ENCODE data around the gene BCORL1. TPM values are rescaled to one million over a fixed set of nuclear protein-coding genes. Genes with fewer than 3 reads are reported as not detected.

BCORL1 gene
- total RNA-seq, 1 experiment from 2014 or later = 0.13 TPM

DNA sequence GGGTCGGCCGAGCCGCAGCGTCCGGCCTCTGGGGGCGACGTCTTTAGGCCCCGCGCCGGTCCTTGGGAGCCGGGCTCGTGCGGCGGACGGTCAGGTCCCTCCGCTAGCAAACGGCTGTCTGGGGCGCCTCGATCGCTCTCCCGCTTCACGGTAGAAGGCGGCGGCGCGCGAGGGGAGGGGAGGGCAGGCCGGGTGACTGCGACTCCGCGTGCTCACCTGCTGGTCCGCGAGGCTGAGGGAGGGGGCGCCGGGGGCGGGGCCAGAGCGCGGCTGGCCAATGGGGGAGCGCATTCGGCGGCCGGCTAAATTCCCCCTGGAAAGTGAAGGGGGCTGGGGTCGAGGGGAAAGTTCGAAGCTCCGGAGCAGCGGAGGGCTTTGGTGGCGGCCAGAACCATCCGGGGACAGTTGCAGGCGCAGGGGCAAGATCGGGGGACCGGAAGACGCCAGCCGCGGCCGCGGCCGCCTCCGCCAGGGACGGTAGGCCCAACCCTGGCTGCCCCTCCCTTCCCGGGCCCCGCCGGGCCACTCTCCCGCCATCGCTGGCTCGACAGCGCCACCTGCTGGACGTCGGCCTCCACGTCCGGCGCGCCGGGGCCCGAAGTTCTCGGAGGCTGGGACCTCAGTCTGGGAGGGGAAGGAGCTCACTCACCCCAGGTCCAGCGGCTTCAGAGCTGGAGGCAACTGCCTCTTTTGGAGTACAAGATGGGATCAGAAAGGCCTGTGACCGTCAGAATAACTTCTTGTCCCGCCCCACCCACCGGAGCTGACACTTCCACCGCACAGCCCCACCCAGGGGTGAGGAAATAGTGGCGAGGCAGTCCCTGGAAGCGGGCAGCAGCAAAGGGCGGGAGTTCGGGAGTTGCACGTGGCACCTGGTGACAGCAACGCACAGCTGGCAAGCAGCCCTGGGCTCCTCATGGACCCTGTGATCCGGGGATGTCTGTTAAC is 78.0 kb downstream of the BCORL1 start:
- Histone ChIP-seq H3K27me3 (no peaks in the 10 kb centered on the region), H3K9me3 (no peaks in the 10 kb centered on the region), H3K36me3 (no peaks in the 10 kb centered on the region), H3K4me3 (peak overlapping the region; percentile 53)
- DNase-seq = peak; percentile 63

DNA sequence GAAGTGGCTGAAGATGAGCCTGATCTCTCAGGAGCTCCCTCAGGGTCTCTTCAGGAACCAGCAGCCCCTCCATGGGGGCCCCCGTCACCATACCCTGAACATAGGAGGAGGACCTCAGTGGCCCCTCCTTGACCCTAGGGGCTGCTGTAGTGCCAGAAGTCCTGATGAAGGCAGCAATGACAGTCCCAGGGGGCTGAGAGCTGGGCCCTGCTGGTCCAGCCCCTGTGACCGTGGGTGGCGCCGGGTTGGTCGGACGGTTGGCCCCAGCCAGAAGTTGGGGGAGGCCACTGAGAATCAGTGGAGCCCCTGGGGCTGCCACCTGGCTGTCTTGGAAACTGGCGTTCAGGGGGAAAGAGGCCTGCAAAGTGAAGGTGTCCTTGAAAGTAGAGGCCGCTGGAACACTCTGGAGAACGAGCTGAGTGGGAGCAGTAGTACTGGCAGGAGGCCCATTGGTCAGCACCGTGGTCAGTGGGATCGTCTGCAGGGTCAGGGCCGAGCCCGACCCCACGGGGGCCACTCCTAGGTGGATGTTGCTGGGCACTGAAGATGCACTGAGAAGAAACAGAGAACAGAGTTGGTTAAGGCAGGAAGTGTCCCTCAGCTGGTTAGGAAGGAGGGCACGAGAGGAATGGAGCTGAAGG is 84.7 kb downstream of the BCORL1 start:
- no peak for DNase-seq
- Histone ChIP-seq H3K27me3 (no peaks in the 10 kb centered on the region), H3K36me3 (no peaks in the 10 kb centered on the region; the same call in 1 of the 2 replicates), H3K9me3 (no peaks in the 10 kb centered on the region), H3K4me3 (no peak overlapping the region)

DNA sequence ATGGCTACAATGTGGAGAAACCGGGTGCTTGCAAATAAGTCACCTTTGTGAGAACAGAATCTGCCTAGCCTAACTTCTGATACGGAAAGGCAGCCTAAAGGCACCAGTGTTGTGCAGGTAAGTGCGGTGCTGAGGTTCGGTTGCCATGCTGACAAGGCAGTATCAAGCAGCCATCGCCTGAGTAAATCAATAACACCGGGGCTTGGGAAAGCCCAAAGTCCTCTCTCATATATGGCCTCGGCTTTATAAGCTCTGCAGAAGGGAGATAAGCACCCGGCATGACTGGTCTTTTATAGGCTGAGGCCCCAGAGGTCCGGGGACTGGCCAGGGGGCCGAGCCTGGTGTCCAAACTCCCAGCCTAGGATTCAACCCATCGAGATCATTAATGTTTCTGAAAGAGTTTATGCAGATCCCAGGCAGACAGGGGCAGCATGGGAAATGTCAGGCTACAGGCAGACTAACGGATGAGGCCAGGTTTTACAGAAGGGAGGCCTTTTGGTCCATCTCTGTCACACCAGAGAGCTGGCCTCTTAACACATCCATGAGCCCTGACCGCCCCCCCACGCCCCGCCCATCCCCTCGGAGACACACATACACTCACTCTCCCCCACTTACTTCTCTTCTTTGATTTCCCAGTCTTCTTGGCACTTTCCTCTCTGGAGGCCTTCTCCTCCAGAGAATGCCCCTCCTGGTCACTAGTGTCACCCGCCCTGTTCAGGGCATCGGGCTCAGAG is 89.3 kb downstream of the BCORL1 start:
- Histone ChIP-seq H3K27me3 (no peaks in the 10 kb centered on the region), H3K9me3 (no peaks in the 10 kb centered on the region), H3K36me3 (no peaks in the 10 kb centered on the region), H3K4me3 (no peak overlapping the region)
- no peak for DNase-seq

DNA sequence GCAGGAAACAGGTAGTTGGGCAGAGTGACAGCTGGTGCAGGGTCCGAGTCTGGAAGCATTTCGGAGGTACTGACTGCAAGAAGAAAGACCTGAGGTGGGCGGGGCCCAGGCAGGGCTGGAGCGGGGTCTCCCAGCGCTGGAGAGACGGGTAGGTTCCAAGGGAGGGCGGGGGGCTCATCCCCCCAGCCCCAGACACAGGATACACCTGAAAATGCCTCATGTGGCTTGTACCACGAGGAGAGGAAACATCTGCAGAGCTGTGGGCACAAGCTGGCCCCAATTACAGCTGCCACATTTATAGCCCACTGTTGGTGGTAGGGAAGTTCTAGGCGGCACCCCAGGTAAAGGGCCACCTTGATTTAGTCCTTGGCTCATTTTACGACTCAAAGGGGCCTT is 89.9 kb downstream of the BCORL1 start:
- Histone ChIP-seq H3K36me3 (no peaks in the 10 kb centered on the region), H3K4me3 (no peak overlapping the region), H3K9me3 (no peaks in the 10 kb centered on the region), H3K27me3 (no peaks in the 10 kb centered on the region)
- DNase-seq = no peak

DNA sequence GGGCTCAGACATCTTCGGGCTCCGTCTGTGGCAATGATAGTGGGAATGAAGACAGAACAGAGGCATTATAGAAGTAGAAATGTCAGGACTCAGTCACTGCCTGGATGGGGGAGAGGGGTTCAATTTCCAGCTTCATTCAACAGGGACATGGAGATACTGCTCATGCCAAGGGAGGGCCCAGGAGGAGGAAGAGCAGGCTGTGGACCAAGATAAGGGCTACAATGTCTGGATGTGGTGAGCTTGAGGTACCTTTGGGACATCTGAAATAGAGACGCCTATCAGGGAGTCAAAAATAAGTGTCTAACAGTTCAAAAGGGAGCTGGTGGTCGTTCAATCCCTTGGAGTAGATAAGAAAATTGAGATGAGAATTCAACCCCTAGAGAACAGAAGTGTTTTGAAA is 93.3 kb downstream of the BCORL1 start:
- no peaks in the 10 kb centered on the region for H3K9me3 ChIP-seq
- H3K4me3 ChIP-seq = no peak overlapping the region
- H3K36me3 ChIP-seq = no peaks in the 10 kb centered on the region
- no peak for DNase-seq
- H3K27me3 ChIP-seq = no peaks in the 10 kb centered on the region

DNA sequence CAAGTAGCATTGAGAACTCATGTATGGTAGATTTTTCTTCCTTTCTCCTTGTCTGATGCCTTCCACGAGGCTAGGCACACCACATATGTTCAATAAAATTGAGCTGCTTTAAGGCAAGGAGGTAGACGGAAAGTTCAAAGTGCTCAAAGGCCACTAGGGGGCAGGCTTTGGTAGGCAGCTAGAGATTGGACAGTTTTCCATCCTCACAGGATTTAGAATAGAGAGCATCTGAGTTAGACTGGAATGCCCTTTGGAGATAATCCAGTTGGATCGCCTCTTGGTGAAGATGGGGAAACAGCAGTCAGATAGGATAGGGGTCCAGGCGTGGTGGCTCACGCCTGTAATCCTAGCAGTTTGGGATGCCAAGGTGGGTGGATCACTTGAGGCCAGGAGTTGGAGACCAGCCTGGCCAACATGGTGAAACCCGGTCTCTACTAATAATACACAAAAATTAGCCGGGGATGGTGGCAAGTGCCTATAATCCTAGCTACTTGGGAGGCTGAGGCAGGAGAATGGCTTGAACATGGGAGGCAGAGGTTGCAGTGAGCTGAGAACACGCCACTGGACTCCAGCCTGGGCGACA is 97.5 kb downstream of the BCORL1 start:
- Histone ChIP-seq H3K36me3 (no peaks in the 10 kb centered on the region), H3K9me3 (no peaks in the 10 kb centered on the region), H3K27me3 (no peaks in the 10 kb centered on the region), H3K4me3 (no peak overlapping the region)
- DNase-seq = peak; percentile 61

DNA sequence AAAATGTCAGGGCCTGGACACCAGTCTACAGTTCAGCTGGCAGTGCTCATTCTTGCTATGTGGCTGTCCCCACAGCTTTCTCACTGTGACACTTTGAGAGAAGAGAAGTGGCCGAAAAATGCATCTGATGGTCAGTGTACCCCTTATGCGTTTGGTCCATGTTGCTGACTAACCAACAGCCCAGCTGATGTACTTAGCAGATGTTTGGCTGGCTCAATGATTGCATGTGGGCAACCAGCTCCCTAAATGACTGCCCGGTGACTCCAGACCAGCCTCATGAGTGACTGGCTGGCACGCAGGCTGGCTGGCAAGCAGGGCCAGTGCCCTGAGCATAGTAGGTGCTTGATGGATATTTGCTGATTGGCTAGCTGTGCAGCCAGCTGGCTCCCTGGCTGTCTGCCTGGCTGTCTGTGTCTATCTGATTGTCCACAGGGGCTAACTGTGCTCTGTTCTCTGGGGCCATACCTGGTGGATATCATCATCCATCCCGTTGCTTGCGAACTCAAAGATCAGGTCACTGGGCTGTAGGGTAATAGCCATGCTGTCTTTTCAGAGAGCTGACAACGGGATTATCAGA is 98.4 kb downstream of the BCORL1 start:
- Histone ChIP-seq H3K36me3 (no peaks in the 10 kb centered on the region), H3K27me3 (no peaks in the 10 kb centered on the region), H3K4me3 (no peak overlapping the region), H3K9me3 (no peaks in the 10 kb centered on the region)
- peak; percentile 16 for DNase-seq

DNA sequence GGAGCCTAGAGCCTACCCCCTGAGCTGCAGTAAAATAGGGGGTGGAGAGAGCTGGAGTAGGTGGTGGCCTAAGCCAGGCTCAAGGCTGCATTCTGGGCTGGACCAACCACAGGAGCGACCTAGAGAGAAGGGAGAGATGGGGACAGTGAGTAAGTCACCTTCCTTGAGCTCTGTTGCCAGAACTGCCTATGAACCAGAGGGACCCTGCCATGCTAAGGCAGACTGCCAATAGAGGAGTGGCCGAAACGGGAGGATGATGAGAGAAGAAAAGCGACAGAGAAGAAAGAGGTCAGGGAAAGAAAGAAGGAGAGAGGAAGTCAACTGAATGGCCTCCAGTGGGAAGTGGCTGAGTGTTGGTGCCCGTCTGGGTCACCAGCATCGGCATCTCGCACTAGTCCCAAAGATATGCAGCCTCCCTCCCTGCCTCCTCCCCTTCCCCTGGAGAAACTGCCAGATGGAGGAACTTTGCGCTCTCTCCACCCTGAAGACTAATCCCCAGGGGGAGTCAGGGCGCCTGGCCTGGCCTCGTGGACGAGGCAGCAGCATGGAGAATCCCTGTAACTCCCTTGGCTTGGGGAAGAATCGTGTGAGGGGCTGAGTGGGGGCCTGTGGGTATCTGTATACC is 99.1 kb downstream of the BCORL1 start:
- no peak for DNase-seq
- H3K27me3 ChIP-seq = no peaks in the 10 kb centered on the region
- H3K36me3 ChIP-seq = no peaks in the 10 kb centered on the region
- H3K4me3 ChIP-seq = no peak overlapping the region
- H3K9me3 ChIP-seq = no peaks in the 10 kb centered on the region

DNA sequence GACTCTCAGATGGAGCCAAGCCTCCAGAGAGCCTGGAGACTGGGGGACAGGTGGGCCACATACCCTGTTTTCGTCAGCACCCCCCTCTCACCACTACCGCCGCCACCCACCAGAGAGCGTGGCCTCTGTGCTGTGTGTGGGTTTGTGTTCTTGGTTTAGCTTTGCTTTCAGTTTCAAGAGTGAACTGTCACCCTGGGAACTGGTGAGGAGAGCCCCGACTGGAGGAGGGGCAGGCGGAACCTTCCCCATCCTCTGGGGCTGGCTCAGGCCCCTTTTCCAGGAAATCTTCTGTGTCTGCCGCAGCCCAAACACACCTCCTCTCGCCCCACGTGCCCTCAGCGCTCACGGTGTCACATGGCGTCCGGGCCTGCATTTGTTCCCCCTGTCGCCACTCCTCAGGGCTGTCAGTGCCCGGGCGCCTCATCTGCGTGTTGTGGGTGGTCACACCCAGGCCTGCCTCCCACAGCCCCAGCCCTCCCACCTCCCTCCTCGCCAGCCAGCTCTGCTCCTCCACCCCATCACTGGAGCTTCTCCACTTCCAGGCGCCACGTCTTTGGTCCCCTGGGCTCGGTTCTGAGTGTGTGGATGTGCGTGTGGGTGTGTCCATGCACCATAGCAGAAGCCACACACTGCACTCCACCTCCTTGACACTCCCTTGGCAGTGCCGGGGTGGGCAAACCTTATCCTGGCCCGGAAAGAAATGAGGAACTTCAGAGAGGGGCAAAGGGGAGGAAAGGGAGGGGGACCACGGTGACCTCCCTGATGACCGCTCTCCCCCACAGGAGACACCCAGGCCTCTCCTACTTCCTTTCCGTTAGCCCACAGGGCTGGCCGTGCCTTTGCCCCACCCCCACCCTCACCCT is 100.0 kb downstream of the BCORL1 start:
- Histone ChIP-seq H3K4me3 (no peak overlapping the region), H3K27me3 (no peaks in the 10 kb centered on the region), H3K36me3 (no peaks in the 10 kb centered on the region), H3K9me3 (no peaks in the 10 kb centered on the region)
- no peak for DNase-seq

DNA sequence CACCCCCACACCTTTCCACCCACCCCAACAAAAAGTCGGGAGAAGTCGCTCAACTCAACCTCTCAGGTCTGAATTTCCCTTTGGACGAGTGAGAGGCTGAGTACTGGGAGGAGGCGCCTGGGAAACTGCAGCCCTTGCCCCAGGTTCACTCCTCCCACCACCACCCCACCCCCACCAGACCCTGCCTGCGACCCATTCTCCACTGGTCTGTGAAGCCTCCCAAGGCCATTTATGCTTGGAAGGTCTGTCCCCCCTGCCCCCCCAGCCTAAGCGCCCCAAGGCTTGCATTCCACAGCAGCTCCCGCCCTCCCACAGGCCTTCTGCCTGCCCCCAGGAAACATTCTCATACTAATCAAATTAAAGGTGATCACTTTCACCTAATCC is 100.7 kb downstream of the BCORL1 start:
- no peak for DNase-seq
- H3K27me3 ChIP-seq = no peaks in the 10 kb centered on the region
- H3K4me3 ChIP-seq = no peak overlapping the region

DNA sequence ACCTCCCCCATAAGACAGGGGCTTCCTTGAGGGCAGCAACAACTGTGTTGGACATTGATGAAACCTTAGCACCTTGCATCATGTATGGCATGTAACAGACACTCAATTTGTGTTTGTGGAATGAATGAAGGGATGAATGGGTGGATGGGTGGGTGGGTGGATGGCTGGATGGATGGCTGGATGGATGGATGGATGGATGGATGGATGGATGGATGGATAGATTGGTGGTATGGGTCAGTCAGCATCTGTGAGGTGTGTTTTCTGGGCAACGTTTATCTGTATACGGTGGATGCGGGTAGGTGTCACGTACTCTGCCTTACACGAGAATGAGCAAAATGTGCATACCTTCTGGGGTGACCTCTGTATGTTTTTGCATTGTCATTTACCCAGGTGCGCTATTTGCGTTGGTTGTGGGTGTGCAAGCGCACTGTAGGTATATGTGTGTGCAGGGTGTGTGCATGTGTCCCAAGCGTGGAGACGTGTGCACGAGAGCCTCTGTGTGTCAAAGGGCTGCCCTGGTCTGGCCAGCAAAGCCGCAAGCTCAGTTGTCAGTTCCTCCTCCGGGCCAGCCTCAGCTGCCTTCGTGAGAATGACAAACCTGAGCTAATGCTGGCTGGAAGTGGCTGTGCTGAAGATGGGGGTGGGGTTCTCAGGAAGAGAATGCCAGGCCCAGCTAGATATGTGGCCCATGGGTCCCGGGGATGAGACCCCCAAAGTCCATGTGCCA is 101.4 kb downstream of the BCORL1 start:
- Histone ChIP-seq H3K36me3 (no peaks in the 10 kb centered on the region), H3K9me3 (no peaks in the 10 kb centered on the region), H3K4me3 (no peak overlapping the region), H3K27me3 (no peaks in the 10 kb centered on the region)
- DNase-seq = no peak

More for the DNA sequence above, 100.7 kb downstream of the BCORL1 start:
- Histone ChIP-seq H3K36me3 (no peaks in the 10 kb centered on the region), H3K9me3 (no peaks in the 10 kb centered on the region)

DNA sequence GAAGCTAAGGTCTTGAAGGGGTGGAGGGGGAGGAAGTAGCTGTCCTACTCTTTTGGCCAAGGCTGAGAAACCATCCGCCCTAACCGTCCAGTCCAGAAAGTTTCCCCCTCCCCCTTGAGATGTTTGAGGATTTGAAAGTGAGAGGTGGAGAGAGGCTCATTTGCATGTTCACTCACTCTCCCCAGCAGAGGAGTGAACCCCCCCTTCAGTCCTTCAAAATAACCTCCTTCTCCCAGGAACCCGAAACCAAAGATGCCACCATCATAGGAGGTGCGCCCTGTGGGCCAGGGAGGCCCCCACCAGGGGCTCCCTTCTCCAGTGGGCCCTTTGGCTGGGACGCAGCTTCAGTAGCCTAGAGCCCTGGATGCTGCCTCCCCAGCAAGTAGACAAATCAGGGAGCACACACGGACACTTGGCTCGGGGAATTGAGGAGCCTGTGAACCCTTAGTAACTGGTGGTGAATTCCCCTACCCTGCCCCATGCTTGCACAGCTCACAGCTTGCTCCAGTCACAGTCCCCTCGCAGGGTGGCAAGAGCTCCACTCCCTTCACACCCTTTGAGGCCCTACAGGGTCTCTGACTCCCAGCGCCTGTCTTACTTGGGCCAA is 102.3 kb downstream of the BCORL1 start:
- Histone ChIP-seq H3K9me3 (no peaks in the 10 kb centered on the region), H3K27me3 (no peaks in the 10 kb centered on the region), H3K36me3 (no peaks in the 10 kb centered on the region), H3K4me3 (no peak overlapping the region)
- no peak for DNase-seq

DNA sequence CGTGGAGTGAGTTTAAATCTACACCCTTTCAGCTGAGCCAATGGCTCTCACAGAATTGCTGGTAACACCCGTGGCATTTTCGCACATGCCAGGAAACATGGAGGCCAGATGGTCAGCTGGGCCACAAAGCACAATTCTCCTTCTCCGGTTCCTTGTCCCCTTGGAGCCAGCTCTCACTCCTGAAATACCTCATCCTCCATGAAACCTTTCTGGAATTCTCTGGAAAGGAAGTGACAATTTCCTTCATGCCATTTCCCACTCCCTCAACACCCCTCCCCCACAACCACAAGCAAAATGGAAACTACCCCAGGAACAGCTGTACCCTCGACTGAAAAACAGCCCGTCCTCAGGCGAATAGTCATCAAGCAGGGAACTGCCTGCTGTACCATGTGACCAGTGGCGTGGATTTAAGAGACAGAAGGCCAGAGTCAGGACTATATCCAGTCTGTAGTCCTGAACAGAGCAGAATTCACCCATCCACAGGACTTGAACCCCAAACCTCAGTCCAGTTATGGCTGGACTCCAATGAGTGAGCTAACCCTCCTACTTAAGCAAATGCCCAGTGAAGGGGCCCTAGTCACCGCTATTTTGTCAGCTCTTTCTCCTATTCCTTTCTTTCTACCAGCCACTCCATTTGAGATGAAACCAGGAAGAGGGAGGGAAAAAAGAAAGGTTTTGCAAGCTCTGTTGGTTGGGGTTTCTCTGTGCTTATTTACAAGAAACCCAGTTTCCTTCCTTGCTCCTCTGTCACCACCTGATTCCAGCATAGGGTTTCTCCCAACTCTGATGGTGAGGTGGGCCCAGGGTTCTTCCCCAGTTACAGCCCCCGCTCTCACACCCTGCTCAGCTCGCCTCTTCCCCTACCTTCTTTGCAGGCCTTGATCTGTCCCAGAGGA is 103.4 kb downstream of the BCORL1 start:
- DNase-seq = no peak
- Histone ChIP-seq H3K4me3 (no peak overlapping the region), H3K36me3 (no peaks in the 10 kb centered on the region), H3K9me3 (no peaks in the 10 kb centered on the region), H3K27me3 (no peaks in the 10 kb centered on the region)

Data from MG63 (cell line).